IMR-90 (cell line): ENCODE measurements around the gene KCNJ16. TPM values are rescaled to one million over a fixed set of nuclear protein-coding genes. Genes with fewer than 3 reads are reported as not detected.

Experiments
- ATAC-seq: fragments of 200-7000 bp; cut with Tn5 transposase; 2 replicates; pipeline ENCODE4 v1.9.1; 2020; ENCODE audit warnings: low read depth, mild to moderate bottlenecking, moderate library complexity
- BruUV-seq: library from RNA; stranded (reverse); fragments of 400-500 nt; replicated peaks from 2 replicates; lab custom pipeline; 2021; lab: Mats Ljungman, UMichigan
- CTCF ChIA-PET: fragments of 300-600 bp; formaldehyde crosslinking; extraction: SDS; loops from one replicate; lab custom pipeline; 2021; ENCODE audit warnings: antibody characterized with exemption; lab: Yijun Ruan, JAX
- POLR2A ChIA-PET: fragments of 300-600 bp; sonication (Branson Sonifier 250); formaldehyde crosslinking; loops from one replicate; lab custom pipeline; 2022; ENCODE audit warnings: antibody characterized with exemption; ENCODE audit not compliant: unreplicated experiment; lab: Charles Lee
- DNase-seq: peaks from one replicate; pipeline ENCODE4 v3.0.0; 2013
- H2AFZ ChIP-seq: replicated peaks from 2 replicates; pipeline ENCODE3; 2013; ENCODE audit warnings: low read length, mild to moderate bottlenecking; ENCODE audit not compliant: poor library complexity
- H2AK5ac ChIP-seq: 2 replicates; pipeline ENCODE4 v1.6.1; 2013; ENCODE audit warnings: low read depth, low read length, inconsistent platforms
- H2AK9ac ChIP-seq: replicated peaks from 2 replicates; pipeline ENCODE3; 2013; ENCODE audit warnings: mild to moderate bottlenecking, low read depth, low read length, moderate library complexity; ENCODE audit not compliant: poor library complexity
- H2BK120ac ChIP-seq: 2 replicates; pipeline ENCODE4 v1.6.1; 2013; ENCODE audit warnings: low read depth, low read length, inconsistent platforms
- H2BK15ac ChIP-seq: 3 replicates; pipeline ENCODE4 v1.6.1; 2013; ENCODE audit warnings: low read depth, low read length, inconsistent platforms
- H2BK20ac ChIP-seq: 2 replicates; pipeline ENCODE4 v1.6.1; 2013; ENCODE audit warnings: low read depth, mild to moderate bottlenecking, inconsistent platforms, low read length, moderate library complexity
- H2BK5ac ChIP-seq: 2 replicates; pipeline ENCODE4 v1.6.1; 2013; ENCODE audit warnings: mild to moderate bottlenecking, low read depth, low read length, inconsistent platforms; ENCODE audit not compliant: poor library complexity, severe bottlenecking
- H3K14ac ChIP-seq: replicated peaks from 2 replicates; pipeline ENCODE4 v1.6.1; 2013; ENCODE audit warnings: low read depth, low read length, inconsistent platforms
- H3K18ac ChIP-seq: 2 replicates; pipeline ENCODE4 v1.6.1; 2013; ENCODE audit warnings: low read depth, low read length, control low read depth
- H3K23ac ChIP-seq: 2 replicates; pipeline ENCODE4 v1.6.1; 2013; ENCODE audit warnings: low read depth, low read length, inconsistent platforms
- H3K27ac ChIP-seq: 2 replicates; pipeline ENCODE4 v1.5.1; 2013; ENCODE audit warnings: mild to moderate bottlenecking, control low read depth, low read length; ENCODE audit not compliant: insufficient read depth
- H3K27me3 ChIP-seq: 2 replicates; pipeline ENCODE4 v1.6.1; 2013; ENCODE audit warnings: low read length; ENCODE audit not compliant: control insufficient read depth, insufficient read depth
- H3K36me3 ChIP-seq: 2 replicates; pipeline ENCODE4 v1.6.1; 2013; ENCODE audit warnings: low read length, mixed read lengths; ENCODE audit not compliant: control insufficient read depth, insufficient read depth
- H3K4ac ChIP-seq: 2 replicates; pipeline ENCODE4 v1.6.1; 2013; ENCODE audit warnings: low read depth, low read length, inconsistent platforms
- H3K4me1 ChIP-seq: 2 replicates; pipeline ENCODE4 v1.6.1; 2013; ENCODE audit warnings: low read length, mixed read lengths; ENCODE audit not compliant: control insufficient read depth, insufficient read depth
- H3K4me2 ChIP-seq: 2 replicates; pipeline ENCODE4 v1.6.1; 2013; ENCODE audit warnings: low read depth, mild to moderate bottlenecking, control low read depth, low read length, moderate library complexity
- H3K4me3 ChIP-seq: 2 replicates; pipeline ENCODE4 v1.5.1; 2013; ENCODE audit warnings: low read depth, mild to moderate bottlenecking, control low read depth, low read length, moderate library complexity; ENCODE audit not compliant: insufficient read depth
- H3K56ac ChIP-seq: 2 replicates; pipeline ENCODE4 v1.6.1; 2013; ENCODE audit warnings: low read length, inconsistent platforms; ENCODE audit not compliant: insufficient read depth; ENCODE audit errors: extremely low read depth
- H3K79me1 ChIP-seq, 2 experiments: 2 replicates each; pipeline ENCODE4 v1.6.1; 2013; ENCODE audit warnings: low read length in 2 of 2, inconsistent platforms in 1 of 2, low read depth in 1 of 2
- H3K9ac ChIP-seq: 2 replicates; pipeline ENCODE4 v1.6.1; 2013; ENCODE audit warnings: low read depth, low read length, control low read depth
- H3K9me1 ChIP-seq: 2 replicates; pipeline ENCODE4 v1.6.1; 2013; ENCODE audit warnings: low read length, inconsistent platforms; ENCODE audit not compliant: insufficient read depth
- H3K9me3 ChIP-seq: 2 replicates; pipeline ENCODE4 v1.6.1; 2013; ENCODE audit warnings: low read length; ENCODE audit not compliant: control insufficient read depth, insufficient read depth
- H4K20me1 ChIP-seq: 2 replicates; pipeline ENCODE4 v1.6.1; 2013; ENCODE audit warnings: low read length, inconsistent platforms; ENCODE audit not compliant: insufficient read depth
- H4K5ac ChIP-seq: 2 replicates; pipeline ENCODE4 v1.6.1; 2013; ENCODE audit warnings: mild to moderate bottlenecking, low read depth, low read length, control low read depth
- H4K8ac ChIP-seq, 2 experiments: 2 replicates each; pipeline ENCODE4 v1.6.1; 2013; ENCODE audit warnings: low read depth in 2 of 2, low read length in 2 of 2, control low read depth in 1 of 2, inconsistent platforms in 1 of 2
- H4K91ac ChIP-seq: 2 replicates; pipeline ENCODE4 v1.6.1; 2013; ENCODE audit warnings: low read depth, low read length, inconsistent platforms; ENCODE audit not compliant: insufficient read depth
- CEBPB ChIP-seq: IDR thresholded peaks from 2 replicates; pipeline ENCODE4 v1.6.1; 2012; ENCODE audit warnings: low read depth, low read length, improper control_type of control experiment
- CHD1 ChIP-seq: IDR thresholded peaks from 2 replicates; pipeline ENCODE4 v1.6.1; 2012; ENCODE audit warnings: low read depth, low read length, improper control_type of control experiment
- CTCF ChIP-seq: conservative IDR thresholded peaks from 2 replicates; pipeline ENCODE4 v1.5.1; 2012; ENCODE audit warnings: mild to moderate bottlenecking, low read depth, low read length, improper control_type of control experiment
- FOS ChIP-seq: fragments of 150-350 bp; IDR thresholded peaks from 2 replicates; pipeline ENCODE4 v1.6.1; 2016; ENCODE audit warnings: low read depth, low read length
- MAFK ChIP-seq: IDR thresholded peaks from 2 replicates; pipeline ENCODE4 v1.6.1; 2012; ENCODE audit warnings: low read depth, low read length, improper control_type of control experiment
- MAZ ChIP-seq: IDR thresholded peaks from 2 replicates; pipeline ENCODE4 v1.6.1; 2012; ENCODE audit warnings: low read depth, mild to moderate bottlenecking, low read length, improper control_type of control experiment, moderate library complexity, borderline replicate concordance
- MXI1 ChIP-seq: IDR thresholded peaks from 2 replicates; pipeline ENCODE4 v1.6.1; 2012; ENCODE audit warnings: low read depth, mild to moderate bottlenecking, low read length, moderate library complexity, borderline replicate concordance
- NFE2L2 ChIP-seq: fragments of 150-350 bp; IDR thresholded peaks from 2 replicates; pipeline ENCODE4 v1.6.1; 2016; ENCODE audit warnings: low read depth, mild to moderate bottlenecking, low read length
- RAD21 ChIP-seq: IDR thresholded peaks from 2 replicates; pipeline ENCODE4 v1.6.1; 2012; ENCODE audit warnings: low read length, improper control_type of control experiment
- USF2 ChIP-seq: fragments of 150-350 bp; IDR thresholded peaks from 2 replicates; pipeline ENCODE4 v1.6.1; 2017; ENCODE audit warnings: mild to moderate bottlenecking, antibody characterized with exemption, low read length, low read depth
- WGBS, 2 experiments: methylation state at CpG; one replicate each; pipeline versions ENCODE4 v1.1.5 to v1.1.7; 2013; ENCODE audit warnings: missing lambda C conversion rate in 2 of 2; ENCODE audit not compliant: insufficient read length in 1 of 2; ENCODE audit errors: extremely low coverage in 2 of 2; 5-methylcytosine and 5-hydroxymethylcytosine counted together
- dilution Hi-C: fragments of 300-500 bp; cut with HindIII; formaldehyde crosslinking; loops from one replicate; pipeline ENCODE4 v1.14.3; 2018; ENCODE audit warnings: low sequenced_read_pairs; ENCODE audit not compliant: unreplicated experiment
- in situ Hi-C: fragments of 300-500 bp; cut with MboI; formaldehyde crosslinking; loops from 3 replicates; pipeline ENCODE4 v1.14.3; 2019; ENCODE audit warnings: low sequenced_read_pairs, inconsistent platforms, mixed read lengths
- intact Hi-C: fragments of 100-400 bp; cut with micrococcal nuclease; formaldehyde crosslinking; loops from 2 replicates; pipeline ENCODE4 v1.10.0; 2022
- polyA plus RNA-seq, 3 experiments: library from polyadenylated mRNA; depleted of rRNA; stranded (reverse); fragments of >200 nt; gene quantifications; 2 replicates each; pipeline ENCODE4 v1.2.3, GENCODE V29; 2012; ENCODE audit warnings: low replicate concordance in 1 of 3
- total RNA-seq: library from RNA; depleted of rRNA; stranded (reverse); fragments of >200 nt; gene quantifications from 2 replicates; pipeline ENCODE4 v1.2.3, GENCODE V29; 2012

The KCNJ16 gene
- total and polyA plus RNA-seq, 2 of the 4 experiments (the other 2 are of a cell fraction): not detected

- no TSS peak for BruUV-seq
- H2BK5ac ChIP-seq: no peak overlapping the region
Measured at GRCh38 chr17:70165383-70165782, 90.4 kb downstream of the KCNJ16 start.

More at GRCh38 chr17:70165383-70165782, 90.4 kb downstream of the KCNJ16 start:
- Histone ChIP-seq H3K36me3 (no peaks in the 10 kb centered on the region), H4K20me1 (no peaks in the 10 kb centered on the region), H2BK15ac (no peak overlapping the region), H3K4me1 (no peaks in the 10 kb centered on the region), H3K23ac (no peak overlapping the region), H3K9me3 (no peaks in the 10 kb centered on the region), H3K27me3 (no peaks in the 10 kb centered on the region), H3K56ac (no peak overlapping the region), H3K14ac (no peak overlapping the region), H4K8ac (no peak overlapping the region), H3K4me2 (no peak overlapping the region), H2BK120ac (no peak overlapping the region), H2AFZ (no peak overlapping the region), H3K79me1 (no peaks in the 10 kb centered on the region), H3K9me1 (no peaks in the 10 kb centered on the region), H3K27ac (no peak overlapping the region), H2AK5ac (no peak overlapping the region), H3K18ac (no peak overlapping the region), H3K4me3 (no peak overlapping the region), H4K91ac (no peak overlapping the region), H2AK9ac (no peak overlapping the region), H3K4ac (no peak overlapping the region), H3K9ac (no peak overlapping the region), H2BK20ac (no peak overlapping the region), H4K5ac (no peak overlapping the region)
- dilution Hi-C loops: no loop called here
- ChIA-PET POLR2A (no interaction called here), CTCF (no interaction called here)
- TF ChIP-seq MAFK (no peak), CHD1 (no peak), CTCF (no peak), CEBPB (no peak), NFE2L2 (no peak), RAD21 (no peak), MXI1 (no peak), MAZ (no peak), FOS (no peak), USF2 (no peak)
- no CpG with 5 or more reads among the region's 2 CpGs for WGBS, 2 experiments
- intact Hi-C loops: loop anchor here (5.0 kb wide), 3 partner anchors 242 to 838 kb away; partner anchors contain the start of gene ABCA5
- in situ Hi-C loops: loop anchor here (10.0 kb wide), 1 partner anchor 389 kb away; no protein-coding TSS in a partner anchor
- ATAC-seq: no peak
- no peak for DNase-seq
